Caco-2 (cell line): ENCODE measurements around the gene ZDHHC14. TPM values are rescaled to one million over a fixed set of nuclear protein-coding genes. Genes with fewer than 3 reads are reported as not detected.
"Not testable (repeated sequence)": the region's sequence is repeated elsewhere in the genome, so short reads cannot be mapped to it uniquely, and the experiment has no call there.

Experiments used
- BruUV-seq: library from RNA; stranded (reverse); fragments of 400-500 nt; replicated peaks from 2 replicates; lab custom pipeline; 2021; lab: Mats Ljungman, UMichigan
- CTCF ChIA-PET: fragments of 300-600 bp; sonication (Branson Sonifier 250); formaldehyde crosslinking; loops from one replicate; lab custom pipeline; 2022; ENCODE audit warnings: antibody characterized with exemption; lab: Charles Lee
- POLR2A ChIA-PET: fragments of 300-600 bp; sonication (Branson Sonifier 250); formaldehyde crosslinking; loops from one replicate; lab custom pipeline; 2022; ENCODE audit warnings: antibody characterized with exemption; lab: Charles Lee
- DNase-seq, 2 experiments: peaks; one replicate each; pipeline versions ENCODE4 v3.0.0 to v3.0.0-alpha.2; 2020 to 2022
- H3K27me3 ChIP-seq: replicated peaks from 2 replicates; pipeline ENCODE4 v1.6.0; 2011; ENCODE audit warnings: low read length; ENCODE audit not compliant: control insufficient read depth, insufficient read depth
- H3K36me3 ChIP-seq: 2 replicates; pipeline ENCODE4 v1.5.1; 2011; ENCODE audit warnings: low read length; ENCODE audit not compliant: control insufficient read depth, insufficient read depth
- H3K4me1 ChIP-seq: fragments of 250-450 bp; sonication (Bioruptor Pico); 2 replicates; pipeline ENCODE4 v1.5.1; 2020; ENCODE audit warnings: mild to moderate bottlenecking
- H3K4me3 ChIP-seq: 2 replicates; pipeline ENCODE4 v1.5.1; 2011; ENCODE audit warnings: low read depth, mild to moderate bottlenecking, control low read depth, low read length
- H3K9me3 ChIP-seq: fragments of 250-450 bp; sonication (Bioruptor Pico); 2 replicates; pipeline ENCODE4 v1.5.1; 2020; ENCODE audit warnings: mild to moderate bottlenecking, moderate library complexity
- H3K27ac Mint-ChIP-seq: one replicate; pipeline ENCODE4 v1.8.0; 2022; ENCODE audit warnings: mixed read lengths; ENCODE audit not compliant: unreplicated experiment
- H3K27me3 Mint-ChIP-seq: one replicate; pipeline ENCODE4 v1.8.0; 2022; ENCODE audit warnings: mixed read lengths; ENCODE audit not compliant: insufficient read depth, unreplicated experiment
- H3K36me3 Mint-ChIP-seq: one replicate; pipeline ENCODE4 v1.8.0; 2022; ENCODE audit warnings: mild to moderate bottlenecking, mixed read lengths; ENCODE audit not compliant: insufficient read depth, unreplicated experiment
- H3K4me1 Mint-ChIP-seq: one replicate; pipeline ENCODE4 v1.8.0; 2022; ENCODE audit warnings: low read depth, mixed read lengths; ENCODE audit not compliant: unreplicated experiment
- H3K4me3 Mint-ChIP-seq: one replicate; pipeline ENCODE4 v1.8.0; 2022; ENCODE audit warnings: mild to moderate bottlenecking, moderate library complexity, mixed read lengths; ENCODE audit not compliant: unreplicated experiment
- H3K9me3 Mint-ChIP-seq: one replicate; pipeline ENCODE4 v1.8.0; 2022; ENCODE audit warnings: mixed read lengths; ENCODE audit not compliant: unreplicated experiment
- intact Hi-C: fragments of 100-400 bp; cut with micrococcal nuclease; formaldehyde crosslinking; loops from one replicate; pipeline ENCODE4 v1.10.0; 2022; ENCODE audit not compliant: unreplicated experiment
- total RNA-seq: library from RNA; stranded (reverse); gene quantifications from 2 replicates; pipeline ENCODE4 v1.2.3, GENCODE V29; 2022
- TF ChIP-seq, protein P1 (sequence below), 2 experiments: fragments of 200-600 bp in 1 of 2; IDR thresholded peaks; 1 replicate in 1 of 2; 2 replicates in 1 of 2; pipeline versions ENCODE4 v1.5.1 to v1.8.0; 2011 to 2022; ENCODE audit warnings: antibody characterized with exemption in 1 of 2, control low read depth in 1 of 2, inconsistent platforms in 1 of 2, low read depth in 1 of 2, low read length in 1 of 2, mild to moderate bottlenecking in 1 of 2, moderate library complexity in 1 of 2; ENCODE audit not compliant: insufficient read depth in 1 of 2, severe bottlenecking in 1 of 2, unreplicated experiment in 1 of 2

The ZDHHC14 gene
- total RNA-seq, 1 experiment from 2014 or later: 22.1 TPM

DNA sequence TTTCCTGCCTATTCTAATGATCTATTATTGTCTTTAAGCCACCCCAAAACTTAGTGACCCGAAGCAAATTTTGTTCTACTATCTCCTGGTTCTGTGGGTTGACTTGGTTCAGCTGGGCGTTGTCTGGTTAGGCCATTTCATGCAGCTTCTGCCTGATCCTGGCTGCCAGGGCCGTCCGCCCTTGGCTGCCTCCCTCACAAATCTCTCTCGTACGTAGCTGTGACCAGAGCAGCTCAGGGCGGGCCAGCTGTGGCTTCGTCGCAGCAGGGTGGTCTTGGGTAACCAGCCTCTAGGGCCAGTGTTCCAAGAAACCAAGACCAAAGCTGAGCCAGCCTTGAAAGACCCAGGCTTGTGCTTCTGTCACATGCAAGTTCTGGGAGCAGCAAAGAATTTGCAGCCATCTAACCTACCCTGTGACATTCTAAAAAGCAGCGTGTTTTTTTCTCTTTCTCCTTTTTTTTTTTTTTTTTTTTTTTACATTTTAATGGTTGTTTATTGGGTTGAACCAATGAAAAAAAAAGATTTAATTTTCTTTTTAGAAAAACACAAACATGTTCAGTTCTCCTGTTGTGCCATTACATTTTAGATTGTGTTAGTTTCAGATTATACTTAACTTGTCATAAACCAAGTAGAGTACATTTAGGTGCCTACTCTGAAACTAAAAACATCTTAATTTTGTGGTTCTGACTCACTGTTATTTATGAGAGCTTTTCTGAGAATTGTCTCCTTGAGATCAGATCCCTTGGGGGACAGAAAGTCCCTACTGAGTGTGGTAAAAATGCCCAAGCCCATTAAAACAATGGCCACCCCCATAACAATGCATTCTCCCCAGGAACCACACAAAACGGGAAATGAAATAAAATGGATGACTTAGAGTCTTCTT, 83.9 kb downstream of the ZDHHC14 start:
- no peak for DNase-seq
- peaks cover 12% of the 10 kb centered on the region; the same call in 1 of the 2 replicates for H3K4me1 ChIP-seq
- Mint-ChIP-seq H3K36me3 (no peaks in the 10 kb centered on the region), H3K9me3 (no peaks in the 10 kb centered on the region), H3K4me1 (no peaks in the 10 kb centered on the region), H3K27me3 (no peaks in the 10 kb centered on the region), H3K4me3 (no peak overlapping the region), H3K27ac (no peak overlapping the region)
- POLR2A ChIA-PET: no interaction called here
- no peak overlapping the region for H3K4me3 ChIP-seq
- CTCF ChIA-PET: no interaction called here
- intact Hi-C loops: no loop called here
- H3K9me3 ChIP-seq: no peaks in the 10 kb centered on the region
- BruUV-seq: no TSS peak
- no peaks in the 10 kb centered on the region for H3K27me3 ChIP-seq
- no peaks in the 10 kb centered on the region for H3K36me3 ChIP-seq
- TF ChIP-seq, protein P1, sequence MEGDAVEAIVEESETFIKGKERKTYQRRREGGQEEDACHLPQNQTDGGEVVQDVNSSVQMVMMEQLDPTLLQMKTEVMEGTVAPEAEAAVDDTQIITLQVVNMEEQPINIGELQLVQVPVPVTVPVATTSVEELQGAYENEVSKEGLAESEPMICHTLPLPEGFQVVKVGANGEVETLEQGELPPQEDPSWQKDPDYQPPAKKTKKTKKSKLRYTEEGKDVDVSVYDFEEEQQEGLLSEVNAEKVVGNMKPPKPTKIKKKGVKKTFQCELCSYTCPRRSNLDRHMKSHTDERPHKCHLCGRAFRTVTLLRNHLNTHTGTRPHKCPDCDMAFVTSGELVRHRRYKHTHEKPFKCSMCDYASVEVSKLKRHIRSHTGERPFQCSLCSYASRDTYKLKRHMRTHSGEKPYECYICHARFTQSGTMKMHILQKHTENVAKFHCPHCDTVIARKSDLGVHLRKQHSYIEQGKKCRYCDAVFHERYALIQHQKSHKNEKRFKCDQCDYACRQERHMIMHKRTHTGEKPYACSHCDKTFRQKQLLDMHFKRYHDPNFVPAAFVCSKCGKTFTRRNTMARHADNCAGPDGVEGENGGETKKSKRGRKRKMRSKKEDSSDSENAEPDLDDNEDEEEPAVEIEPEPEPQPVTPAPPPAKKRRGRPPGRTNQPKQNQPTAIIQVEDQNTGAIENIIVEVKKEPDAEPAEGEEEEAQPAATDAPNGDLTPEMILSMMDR (IDR thresholded peaks at IDR 0.05; ENCODE audit: insufficient read depth in 1 of 2, low read depth in 1 of 2, low read length in 1 of 2, severe bottlenecking in 1 of 2, unreplicated experiment in 1 of 2): no peak

GRCh38 chr6:157466342-157466648, 85.3 kb downstream of the ZDHHC14 start:
- no TSS peak for BruUV-seq
- ChIA-PET POLR2A (no interaction called here), CTCF (no interaction called here)
- intact Hi-C loops: no loop called here
- no peaks in the 10 kb centered on the region for H3K4me1 Mint-ChIP-seq
- no peak overlapping the region for H3K4me3 Mint-ChIP-seq
- Histone ChIP-seq H3K36me3 (no peaks in the 10 kb centered on the region), H3K9me3 (no peaks in the 10 kb centered on the region), H3K4me3 (no peak overlapping the region), H3K4me1 (peaks cover 6% of the 10 kb centered on the region; the same call in 1 of the 2 replicates), H3K27me3 (no peaks in the 10 kb centered on the region)
- TF ChIP-seq, protein P1 (IDR thresholded peaks at IDR 0.05; ENCODE audit: insufficient read depth in 1 of 2, low read depth in 1 of 2, low read length in 1 of 2, severe bottlenecking in 1 of 2, unreplicated experiment in 1 of 2): no peak
- no peak overlapping the region for H3K27ac Mint-ChIP-seq
- H3K9me3 Mint-ChIP-seq: no peaks in the 10 kb centered on the region
- DNase-seq: no peak
- no peaks in the 10 kb centered on the region for H3K36me3 Mint-ChIP-seq
- H3K27me3 Mint-ChIP-seq: no peaks in the 10 kb centered on the region

- CTCF ChIA-PET, POLR2A ChIA-PET, H3K9me3 ChIP-seq, DNase-seq, H3K9me3 Mint-ChIP-seq, H3K36me3 Mint-ChIP-seq, H3K4me1 ChIP-seq, H3K4me3 ChIP-seq, H3K27me3 Mint-ChIP-seq, H3K4me3 Mint-ChIP-seq, BruUV-seq, H3K27me3 ChIP-seq, intact Hi-C loops, H3K27ac Mint-ChIP-seq, H3K36me3 ChIP-seq, H3K4me1 Mint-ChIP-seq: not testable (repeated sequence)
These were observed 86.3 kb downstream of the ZDHHC14 start for GRCh38 chr6:157467339-157467738.
